ENCODE results near the gene EVA1C. TPM values are rescaled to one million over a fixed set of nuclear protein-coding genes. Genes with fewer than 3 reads are reported as not detected.

EVA1C gene
- total and polyA plus RNA-seq, 2 donors (not counting 3 experiments of a cell fraction or from before 2014, with no cell fraction given), result 22.8 to 38.6 TPM

GRCh38 chr21:32538147-32538792 lies 125.8 kb downstream of the EVA1C start:
- no peak for DNase-seq (ENCODE audit: low read depth, low spot score)
- ChIA-PET CTCF (interaction anchor here (0.8 kb wide), 1 partner anchor 13 kb away, joined by 4 read pairs; no protein-coding TSS in a partner anchor), POLR2A (no interaction called here)
- no peak overlapping the region for H3K4me3 ChIP-seq (replicated peaks in 1 of 3; ENCODE audit: insufficient read depth in 1 of 3, low read depth in 1 of 3, low read length in 3 of 3)
- H4K20me1 ChIP-seq (replicated peaks; ENCODE audit: control insufficient read depth, extremely low read depth, insufficient read depth, low read length), result no peaks in the 10 kb centered on the region
- H3K9ac ChIP-seq (replicated peaks; ENCODE audit: extremely low read depth, insufficient read depth, low read length), result no peak overlapping the region
- no peak overlapping the region for H3K4me2 ChIP-seq (ENCODE audit: insufficient read depth, low read length)
- H3K9me1 ChIP-seq (replicated peaks; ENCODE audit: control insufficient read depth, extremely low read depth, insufficient read depth, low read length), result no peaks in the 10 kb centered on the region
- no peak for FAIRE-seq
- H3K36me3 ChIP-seq (ENCODE audit: control insufficient read depth in 2 of 2, extremely low read depth in 1 of 2, insufficient read depth in 2 of 2, low read length in 2 of 2), result no peaks in the 10 kb centered on the region
- no peaks in the 10 kb centered on the region for H3K4me1 ChIP-seq (ENCODE audit: control insufficient read depth, extremely low read depth, insufficient read depth, low read length)
- no peaks in the 10 kb centered on the region for H3K79me2 ChIP-seq (ENCODE audit: control insufficient read depth, insufficient read depth, low read length)
- no TSS peak for BruUV-seq (replicated peaks)
- intact Hi-C loops (cut with micrococcal nuclease), result no loop called here
- H3K27ac ChIP-seq (ENCODE audit: insufficient read depth, low read depth, low read length), result no peak overlapping the region
- dilution Hi-C loops (cut with MboI; ENCODE audit: extremely low pct_ligation_motif_present, low sequenced_read_pairs), result no loop called here
- H3K27me3 ChIP-seq (ENCODE audit: control insufficient read depth in 2 of 2, insufficient read depth in 2 of 2, low read length in 2 of 2), result no peaks in the 10 kb centered on the region
- no peak overlapping the region for H2AFZ ChIP-seq (ENCODE audit: low read depth, low read length)
- TF ChIP-seq POLR2A (IDR thresholded peaks at IDR 0.05; ENCODE audit: low read depth, low read length) (no peak), FOS (IDR thresholded peaks at IDR 0.05; ENCODE audit: borderline replicate concordance, insufficient read depth, low read length) (no peak), JUN (IDR thresholded peaks at IDR 0.05; ENCODE audit: borderline replicate concordance, insufficient read depth, insufficient read length, low read depth) (no peak)
- no peaks in the 10 kb centered on the region for H3K9me3 ChIP-seq (replicated peaks; ENCODE audit: control insufficient read depth, insufficient read depth, low read length)

GRCh38 chr21:32539378-32539777 lies 126.9 kb downstream of the EVA1C start:
- no peaks in the 10 kb centered on the region for H3K36me3 ChIP-seq (ENCODE audit: control insufficient read depth in 2 of 2, extremely low read depth in 1 of 2, insufficient read depth in 2 of 2, low read length in 2 of 2)
- TF ChIP-seq GATA2 (IDR thresholded peaks at IDR 0.05; ENCODE audit: insufficient read depth, insufficient read length, low read depth, low read length), result no peak
- TF ChIP-seq POLR2A (IDR thresholded peaks at IDR 0.05; ENCODE audit: low read depth, low read length), result no peak
- no peak for TF ChIP-seq MAX (IDR thresholded peaks at IDR 0.05; ENCODE audit: insufficient read depth, insufficient read length)
- no peak for TF ChIP-seq POLR2AphosphoS5 (IDR thresholded peaks at IDR 0.05; ENCODE audit: insufficient read depth, low read depth, low read length)
- TF ChIP-seq FOS (IDR thresholded peaks at IDR 0.05; ENCODE audit: borderline replicate concordance, insufficient read depth, low read length), result no peak
- no peak for TF ChIP-seq JUN (IDR thresholded peaks at IDR 0.05; ENCODE audit: borderline replicate concordance, insufficient read depth, insufficient read length, low read depth)
- TF ChIP-seq EZH2 (IDR thresholded peaks at IDR 0.05; ENCODE audit: borderline replicate concordance, low read depth, low read length, severe bottlenecking), result no peak
- no peak for TF ChIP-seq CTCF (IDR thresholded peaks at IDR 0.05; ENCODE audit: extremely low read depth in 1 of 2, insufficient read depth in 1 of 2, low read depth in 1 of 2, low read length in 2 of 2)
- no peak overlapping the region for H3K4me2 ChIP-seq (ENCODE audit: insufficient read depth, low read length)
- ChIA-PET POLR2A (no interaction called here), CTCF (interaction anchor here (0.8 kb wide), 1 partner anchor 14 kb away, joined by 4 read pairs; no protein-coding TSS in a partner anchor)
- peaks cover 10% of the 10 kb centered on the region for H3K4me1 ChIP-seq (ENCODE audit: control insufficient read depth, extremely low read depth, insufficient read depth, low read length)
- H3K79me2 ChIP-seq (ENCODE audit: control insufficient read depth, insufficient read depth, low read length), result no peaks in the 10 kb centered on the region
- no peaks in the 10 kb centered on the region for H3K27me3 ChIP-seq (ENCODE audit: control insufficient read depth in 2 of 2, insufficient read depth in 2 of 2, low read length in 2 of 2)
- no peaks in the 10 kb centered on the region for H3K9me3 ChIP-seq (replicated peaks; ENCODE audit: control insufficient read depth, insufficient read depth, low read length)
- no peak overlapping the region for H3K27ac ChIP-seq (ENCODE audit: insufficient read depth, low read depth, low read length)
- dilution Hi-C loops (cut with MboI; ENCODE audit: extremely low pct_ligation_motif_present, low sequenced_read_pairs), result no loop called here
- no peak overlapping the region for H3K4me3 ChIP-seq (replicated peaks in 1 of 3; ENCODE audit: insufficient read depth in 1 of 3, low read depth in 1 of 3, low read length in 3 of 3)
- no peak overlapping the region for H3K9ac ChIP-seq (replicated peaks; ENCODE audit: extremely low read depth, insufficient read depth, low read length)
- DNase-seq (ENCODE audit: low read depth, low spot score), result no peak
- intact Hi-C loops (cut with micrococcal nuclease), result no loop called here
- no TSS peak for BruUV-seq (replicated peaks)
- H4K20me1 ChIP-seq (replicated peaks; ENCODE audit: control insufficient read depth, extremely low read depth, insufficient read depth, low read length), result no peaks in the 10 kb centered on the region
- no peak overlapping the region for H2AFZ ChIP-seq (ENCODE audit: low read depth, low read length)
- no peaks in the 10 kb centered on the region for H3K9me1 ChIP-seq (replicated peaks; ENCODE audit: control insufficient read depth, extremely low read depth, insufficient read depth, low read length)
- no peak for FAIRE-seq

All from endothelial cell of umbilical vein (primary cell).